GM20000 (cell line): ENCODE data around the gene CD160.
"Not testable (repeated sequence)": the region's sequence is repeated elsewhere in the genome, so short reads cannot be mapped to it uniquely, and the experiment has no call there.

Experiments used
- DNase-seq: peaks from one replicate; pipeline ENCODE4 v3.0.0; 2012; ENCODE audit warnings: low spot score
- TF ChIP-seq, protein P1 (sequence below): IDR thresholded peaks from 2 replicates; pipeline ENCODE4 v1.5.1; 2012; ENCODE audit warnings: mild to moderate bottlenecking, control low read depth; ENCODE audit errors: extremely low read depth, missing control alignments

The CD160 gene, protein sequence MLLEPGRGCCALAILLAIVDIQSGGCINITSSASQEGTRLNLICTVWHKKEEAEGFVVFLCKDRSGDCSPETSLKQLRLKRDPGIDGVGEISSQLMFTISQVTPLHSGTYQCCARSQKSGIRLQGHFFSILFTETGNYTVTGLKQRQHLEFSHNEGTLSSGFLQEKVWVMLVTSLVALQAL

DNA sequence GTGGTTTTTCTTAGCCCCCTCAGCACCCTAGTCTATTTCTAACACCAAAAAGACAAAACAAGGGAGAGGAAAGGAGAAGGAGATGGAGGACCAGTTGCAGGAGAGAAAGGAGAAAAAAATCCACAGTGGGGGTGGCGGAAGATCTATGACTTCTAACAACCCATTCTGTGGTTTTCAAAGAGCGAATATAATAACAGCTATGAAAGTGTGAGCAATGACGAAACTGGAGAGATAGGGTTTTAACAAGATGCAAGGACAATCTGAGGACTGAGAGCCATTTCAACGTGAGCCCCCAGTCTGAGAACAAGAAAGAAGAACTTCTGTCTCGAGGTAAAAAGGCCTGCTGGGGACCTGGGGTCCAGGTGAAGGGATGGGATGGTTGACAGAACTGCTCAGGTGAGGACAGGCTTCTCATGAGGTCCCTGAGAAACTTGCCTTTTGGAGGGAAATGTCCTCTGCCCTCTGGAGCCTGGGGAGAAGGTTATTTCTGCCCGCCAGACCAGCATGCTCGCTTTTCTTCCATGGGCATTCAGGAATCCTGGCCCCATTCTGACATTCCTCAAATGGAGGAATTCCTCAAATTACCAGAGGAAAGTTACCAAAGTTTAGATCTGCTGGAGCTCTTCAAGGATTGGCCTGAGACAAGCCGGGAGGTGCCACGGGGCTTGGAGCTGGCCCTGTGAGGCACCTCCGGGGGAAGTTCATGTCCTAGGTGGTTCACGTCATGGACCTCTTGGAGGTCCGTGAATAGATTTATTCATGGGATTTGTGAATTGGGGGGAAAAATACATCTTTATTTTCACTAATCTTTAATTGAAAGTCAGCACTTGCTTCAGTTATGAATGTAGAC, at the start of gene CD160:
Gene CD160, plus strand, starts transcription at position 270 of the 850 bp plus-strand sequence. CDS start 8,829 bp downstream, outside the sequence.
- TF ChIP-seq, protein P1, sequence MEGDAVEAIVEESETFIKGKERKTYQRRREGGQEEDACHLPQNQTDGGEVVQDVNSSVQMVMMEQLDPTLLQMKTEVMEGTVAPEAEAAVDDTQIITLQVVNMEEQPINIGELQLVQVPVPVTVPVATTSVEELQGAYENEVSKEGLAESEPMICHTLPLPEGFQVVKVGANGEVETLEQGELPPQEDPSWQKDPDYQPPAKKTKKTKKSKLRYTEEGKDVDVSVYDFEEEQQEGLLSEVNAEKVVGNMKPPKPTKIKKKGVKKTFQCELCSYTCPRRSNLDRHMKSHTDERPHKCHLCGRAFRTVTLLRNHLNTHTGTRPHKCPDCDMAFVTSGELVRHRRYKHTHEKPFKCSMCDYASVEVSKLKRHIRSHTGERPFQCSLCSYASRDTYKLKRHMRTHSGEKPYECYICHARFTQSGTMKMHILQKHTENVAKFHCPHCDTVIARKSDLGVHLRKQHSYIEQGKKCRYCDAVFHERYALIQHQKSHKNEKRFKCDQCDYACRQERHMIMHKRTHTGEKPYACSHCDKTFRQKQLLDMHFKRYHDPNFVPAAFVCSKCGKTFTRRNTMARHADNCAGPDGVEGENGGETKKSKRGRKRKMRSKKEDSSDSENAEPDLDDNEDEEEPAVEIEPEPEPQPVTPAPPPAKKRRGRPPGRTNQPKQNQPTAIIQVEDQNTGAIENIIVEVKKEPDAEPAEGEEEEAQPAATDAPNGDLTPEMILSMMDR = no peak
- peak; percentile 47 for DNase-seq

DNA sequence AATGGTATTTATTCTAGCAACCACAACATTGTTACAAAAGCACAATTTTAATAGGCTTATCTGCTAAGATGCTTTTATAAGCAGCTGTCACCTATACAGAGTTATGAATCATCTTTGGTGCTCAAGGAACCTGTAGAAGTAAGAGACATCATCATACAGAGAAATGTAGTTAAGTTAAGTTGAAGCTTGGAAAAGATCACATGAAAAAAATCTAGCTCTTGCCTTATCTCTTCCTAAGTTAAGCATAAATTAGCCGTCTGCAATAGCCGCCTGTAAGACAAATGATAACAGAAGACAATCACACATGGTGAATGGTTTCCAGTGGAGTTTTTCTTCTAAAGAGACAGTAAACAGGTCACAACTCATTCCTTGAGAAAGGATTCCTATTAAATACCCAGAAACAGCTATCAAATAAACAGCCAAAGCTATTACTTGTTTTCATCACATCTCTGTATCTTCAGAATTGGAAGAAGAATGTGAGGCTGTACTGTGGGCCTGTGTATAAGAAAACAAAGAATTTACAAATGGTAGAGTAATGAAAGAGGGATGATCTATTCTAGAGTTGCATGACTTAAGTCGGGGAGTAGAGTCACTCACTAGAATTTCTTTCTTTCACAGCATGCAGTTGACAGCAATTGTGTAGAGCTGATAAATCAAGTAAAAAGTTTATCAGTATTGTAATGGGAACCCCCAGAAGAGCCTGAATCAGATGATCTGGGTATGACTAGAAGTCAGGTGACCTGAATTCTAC, 48.1 kb upstream of the CD160 start:
- not testable (repeated sequence) for DNase-seq

DNA sequence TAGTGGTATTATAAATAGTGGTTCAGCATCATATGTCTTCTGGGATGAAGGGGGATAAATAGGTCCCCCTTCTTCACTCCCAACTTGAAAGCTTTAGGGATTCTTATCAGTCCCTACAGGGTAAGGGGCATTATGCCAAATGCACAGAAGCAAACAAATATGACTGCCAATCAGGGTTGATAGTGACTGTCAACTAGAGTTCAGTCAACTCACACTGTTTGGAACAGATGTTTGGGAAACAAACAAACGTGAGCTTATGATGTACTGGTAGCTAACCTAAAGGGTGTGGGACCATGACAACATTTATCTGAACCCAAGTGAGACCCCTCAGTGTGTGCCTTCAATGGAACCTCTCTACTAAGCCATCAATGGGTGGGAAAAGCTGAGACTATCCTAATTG, 46.1 kb upstream of the CD160 start:
- not testable (repeated sequence) for DNase-seq

DNA sequence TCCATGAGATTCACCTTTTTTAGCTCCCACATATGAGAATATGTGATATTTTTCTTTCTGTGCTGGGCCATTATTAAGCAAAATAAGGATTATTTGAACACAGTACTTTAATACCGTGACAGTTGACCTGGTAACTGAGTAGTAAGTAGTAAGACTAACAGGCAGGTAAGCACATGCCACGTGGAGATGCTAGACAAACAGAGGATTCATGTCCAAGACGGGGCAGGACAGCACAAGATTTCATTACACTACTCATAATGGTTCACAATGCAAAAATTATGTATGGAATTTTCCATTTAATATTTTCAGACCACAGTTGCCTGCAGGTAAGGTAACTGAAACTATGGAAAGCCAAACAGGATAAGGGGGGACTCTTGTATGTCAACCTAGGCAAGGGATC, 34.4 kb upstream of the CD160 start:
- DNase-seq = not testable (repeated sequence)

DNA sequence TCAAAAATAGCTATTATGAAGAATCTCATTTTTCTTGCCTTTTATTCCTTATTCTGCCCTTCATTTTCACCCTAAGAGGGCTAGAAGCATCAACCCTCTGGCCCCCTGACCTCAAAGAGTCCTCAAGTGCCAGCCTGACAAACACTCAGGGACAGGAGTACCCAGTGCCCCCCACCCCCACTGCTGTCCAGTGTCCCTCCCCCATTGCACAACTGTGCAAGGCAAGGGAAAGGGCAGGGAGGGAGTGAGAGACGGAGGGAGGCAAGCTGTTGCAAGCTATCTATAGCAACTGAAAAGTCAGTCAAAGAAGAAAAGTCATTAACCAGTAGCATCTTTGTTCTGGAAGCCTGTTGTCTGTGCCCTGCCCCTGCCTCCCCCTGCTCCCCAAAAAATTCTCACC, 33.2 kb upstream of the CD160 start:
- not testable (repeated sequence) for DNase-seq

DNA sequence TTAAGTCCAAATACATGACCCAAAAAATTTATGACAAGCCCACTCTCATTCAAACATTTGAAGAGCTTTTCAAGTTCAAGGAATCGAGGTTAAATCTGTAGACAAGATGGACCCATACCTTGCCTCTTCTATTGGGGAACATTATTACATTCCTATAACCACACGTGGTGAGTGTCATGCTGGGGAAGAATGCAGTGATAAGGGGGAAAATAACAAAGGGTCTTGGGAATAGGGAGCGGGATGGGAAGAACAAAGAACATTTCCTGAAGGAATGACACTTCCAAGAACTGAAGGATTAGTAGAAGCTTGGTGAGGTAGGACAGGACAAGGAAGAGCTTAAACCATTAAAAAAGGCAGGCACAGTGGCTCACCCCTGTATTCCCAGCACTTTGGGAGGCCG, 31.0 kb upstream of the CD160 start:
- TF ChIP-seq, protein P1 = no peak
- no peak for DNase-seq

DNA sequence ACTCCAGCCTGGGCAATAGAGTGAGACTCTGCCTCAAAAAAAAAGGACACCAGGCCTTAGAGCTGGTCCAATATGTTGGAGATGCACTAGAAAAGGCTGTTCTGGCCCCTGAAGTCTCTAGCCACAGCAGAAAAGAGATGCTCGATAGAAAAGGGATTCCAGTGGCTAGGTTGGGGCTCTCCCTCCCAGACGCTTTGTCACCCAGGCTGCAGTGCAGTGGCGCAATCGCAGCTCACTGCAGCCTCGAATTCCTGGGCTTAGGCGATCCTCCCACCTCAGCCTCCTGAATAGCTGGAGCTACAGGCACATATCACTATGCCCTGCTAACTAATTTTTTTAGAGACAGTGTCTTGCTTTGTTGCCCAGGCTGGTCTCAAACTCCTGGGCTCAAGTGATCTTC, 30.4 kb upstream of the CD160 start:
- TF ChIP-seq, protein P1 = no peak
- DNase-seq = no peak

DNA sequence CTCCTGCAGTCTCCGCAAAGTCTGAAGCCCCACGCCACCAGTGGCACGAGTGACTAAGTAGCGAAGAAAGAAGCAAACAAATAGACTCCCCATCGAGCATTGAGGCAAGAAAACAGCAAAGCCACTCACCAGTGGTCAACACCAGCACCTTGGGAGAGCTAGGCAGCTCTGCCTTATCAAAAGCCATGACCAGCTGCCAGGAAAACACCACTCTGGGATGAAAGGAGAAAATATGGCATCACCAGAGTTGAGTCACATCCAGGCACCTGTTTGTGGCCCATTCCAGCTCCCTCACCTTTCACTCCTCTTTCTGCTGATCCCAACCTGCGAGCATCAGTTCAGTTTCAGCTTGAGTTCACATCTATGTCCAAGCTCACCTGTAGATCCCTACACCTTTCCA, 29.4 kb upstream of the CD160 start:
- DNase-seq = no peak
- TF ChIP-seq, protein P1 = no peak

DNA sequence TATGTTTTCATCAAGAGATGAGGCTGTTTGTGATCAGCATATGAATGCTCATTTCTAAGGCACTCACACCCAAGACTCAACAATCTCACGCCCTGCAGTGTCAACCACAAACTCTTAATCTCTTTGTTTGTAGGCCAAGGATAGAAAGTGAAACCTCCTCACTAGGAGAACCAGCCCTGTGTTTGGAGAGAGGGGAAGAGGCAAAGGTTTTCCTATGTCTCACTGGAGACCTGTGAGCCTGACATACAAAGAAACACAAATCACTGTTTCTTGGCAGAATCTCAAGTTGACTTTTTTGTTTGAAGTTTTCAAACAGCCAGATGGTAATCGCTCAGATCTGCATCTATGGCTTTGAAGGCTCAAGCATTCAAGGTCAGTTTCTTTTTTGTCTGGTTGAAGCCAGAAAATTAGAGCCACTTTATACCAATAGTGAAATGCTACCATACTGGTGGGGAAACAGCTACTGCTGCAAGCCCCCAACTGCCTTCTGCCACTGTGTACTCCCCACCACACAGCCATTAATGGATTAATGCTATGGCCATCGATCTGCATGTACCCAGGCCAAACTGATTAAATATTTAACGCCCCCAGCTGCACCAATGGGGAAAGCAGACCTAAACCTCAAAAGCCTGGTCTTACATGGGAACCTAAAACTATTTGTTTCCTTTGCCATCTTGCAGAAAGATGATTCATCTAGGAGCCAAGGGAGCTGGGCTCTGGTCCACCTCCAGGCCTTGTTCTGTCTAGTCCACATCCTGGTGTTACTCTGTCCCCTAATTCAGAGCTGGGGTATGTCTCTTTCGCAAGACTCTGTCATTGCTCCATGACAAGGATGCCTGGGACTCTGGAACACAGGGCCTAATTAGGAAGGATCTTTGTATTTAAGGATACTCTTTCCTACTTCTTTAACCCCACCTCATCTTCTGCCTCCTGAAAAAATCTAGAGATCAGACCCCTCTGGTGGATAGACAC, 28.4 kb upstream of the CD160 start:
- DNase-seq = peak; percentile 59
- TF ChIP-seq, protein P1 = no peak
